ENCODE measurements around the gene PRLR. TPM values are rescaled to one million over a fixed set of nuclear protein-coding genes. Genes with fewer than 3 reads are reported as not detected.

Gene PRLR
- total and polyA plus RNA-seq, 2 of the 13 experiments (the other 11 are each of a cell fraction or from before 2014, with no cell fraction given), result 12.2 to 13.3 TPM

- 99% methylated on average over 5 of the region's 6 CpGs for WGBS (ENCODE audit: low lambda C conversion rate)
- DNase-seq (ENCODE audit: low spot score), result no peak
- BruUV-seq (replicated peaks), result no TSS peak
Observed at GRCh38 chr5:35081134-35081533, 149.2 kb downstream of the PRLR start.

DNA sequence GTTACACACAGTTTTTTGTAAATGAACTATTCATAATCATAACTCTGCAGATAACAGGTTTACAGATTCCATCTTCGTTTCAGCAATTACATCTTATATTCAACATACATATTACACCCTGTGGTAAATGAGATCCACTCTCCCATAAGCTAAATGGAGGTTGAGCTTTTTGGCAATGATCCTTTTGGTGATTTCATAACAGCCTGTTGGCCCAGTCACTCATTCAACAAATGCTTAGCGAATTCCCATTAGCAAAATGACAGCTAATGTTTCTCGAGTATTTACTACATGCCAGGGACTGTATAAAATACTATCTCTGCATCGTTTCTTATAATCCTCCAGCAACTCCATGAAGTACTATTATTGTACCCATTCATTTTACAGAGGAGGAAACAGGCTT is 157.1 kb downstream of the PRLR start:
- Histone ChIP-seq H3K9ac (ENCODE audit: insufficient read depth, low read depth, low read length) (no peak overlapping the region), H2AFZ (ENCODE audit: low read length) (no peak overlapping the region), H3K79me2 (ENCODE audit: insufficient read depth, low read length) (no peaks in the 10 kb centered on the region), H3K4me2 (ENCODE audit: low read depth, low read length) (no peak overlapping the region), H3K4me1 (ENCODE audit: insufficient read depth, low read length) (no peaks in the 10 kb centered on the region), H4K20me1 (ENCODE audit: insufficient read depth, low read length) (no peaks in the 10 kb centered on the region), H3K4me3 (replicated peaks in 1 of 3; ENCODE audit: insufficient read depth in 1 of 3, low read depth in 2 of 3, low read length in 3 of 3) (no peak overlapping the region), H3K27me3 (ENCODE audit: control insufficient read depth in 1 of 2, insufficient read depth in 2 of 2, low read length in 2 of 2) (no peaks in the 10 kb centered on the region), H3K36me3 (replicated peaks in 1 of 2; ENCODE audit: control insufficient read depth in 1 of 2, insufficient read depth in 2 of 2, low read length in 2 of 2) (no peaks in the 10 kb centered on the region), H3K9me3 (ENCODE audit: low read length) (no peaks in the 10 kb centered on the region), H3K27ac (ENCODE audit: extremely low read length, insufficient read depth, low read length) (no peak overlapping the region)
- BruUV-seq (replicated peaks), result no TSS peak
- in situ Hi-C loops (cut with HindIII; ENCODE audit: extremely low pct_ligation_motif_present, low pct_unique_long_range_greater_than_20kb) (no loop called here), intact Hi-C loops (cut with micrococcal nuclease; ENCODE audit: unreplicated experiment) (no loop called here)
- WGBS (ENCODE audit: low lambda C conversion rate), result 86% methylated on average over 4 of the region's 4 CpGs
- ChIA-PET POLR2A (no interaction called here), CTCF (ENCODE audit: low intra/inter-chr PET ratio, low total read pairs) (no interaction called here)
- ATAC-seq, result no peak
- DNase-seq (ENCODE audit: low spot score), result no peak
- no peak for FAIRE-seq
- no peak for TF ChIP-seq RXRA (CRISPR knock-in tag; IDR thresholded peaks at IDR 0.05)
- TF ChIP-seq BRCA1 (CRISPR knock-in tag; IDR thresholded peaks at IDR 0.05), result no peak
- no peak for TF ChIP-seq PATZ1 (CRISPR knock-in tag; IDR thresholded peaks at IDR 0.05)
- TF ChIP-seq THAP7 (CRISPR knock-in tag; IDR thresholded peaks at IDR 0.05), result no peak

More at GRCh38 chr5:35081134-35081533, 149.2 kb downstream of the PRLR start:
- intact Hi-C loops (cut with micrococcal nuclease; ENCODE audit: unreplicated experiment), result no loop called here
- no peaks in the 10 kb centered on the region for H3K9me3 ChIP-seq (ENCODE audit: low read length)
- FAIRE-seq (no peak), ATAC-seq (no peak)
- TF ChIP-seq, protein P1, sequence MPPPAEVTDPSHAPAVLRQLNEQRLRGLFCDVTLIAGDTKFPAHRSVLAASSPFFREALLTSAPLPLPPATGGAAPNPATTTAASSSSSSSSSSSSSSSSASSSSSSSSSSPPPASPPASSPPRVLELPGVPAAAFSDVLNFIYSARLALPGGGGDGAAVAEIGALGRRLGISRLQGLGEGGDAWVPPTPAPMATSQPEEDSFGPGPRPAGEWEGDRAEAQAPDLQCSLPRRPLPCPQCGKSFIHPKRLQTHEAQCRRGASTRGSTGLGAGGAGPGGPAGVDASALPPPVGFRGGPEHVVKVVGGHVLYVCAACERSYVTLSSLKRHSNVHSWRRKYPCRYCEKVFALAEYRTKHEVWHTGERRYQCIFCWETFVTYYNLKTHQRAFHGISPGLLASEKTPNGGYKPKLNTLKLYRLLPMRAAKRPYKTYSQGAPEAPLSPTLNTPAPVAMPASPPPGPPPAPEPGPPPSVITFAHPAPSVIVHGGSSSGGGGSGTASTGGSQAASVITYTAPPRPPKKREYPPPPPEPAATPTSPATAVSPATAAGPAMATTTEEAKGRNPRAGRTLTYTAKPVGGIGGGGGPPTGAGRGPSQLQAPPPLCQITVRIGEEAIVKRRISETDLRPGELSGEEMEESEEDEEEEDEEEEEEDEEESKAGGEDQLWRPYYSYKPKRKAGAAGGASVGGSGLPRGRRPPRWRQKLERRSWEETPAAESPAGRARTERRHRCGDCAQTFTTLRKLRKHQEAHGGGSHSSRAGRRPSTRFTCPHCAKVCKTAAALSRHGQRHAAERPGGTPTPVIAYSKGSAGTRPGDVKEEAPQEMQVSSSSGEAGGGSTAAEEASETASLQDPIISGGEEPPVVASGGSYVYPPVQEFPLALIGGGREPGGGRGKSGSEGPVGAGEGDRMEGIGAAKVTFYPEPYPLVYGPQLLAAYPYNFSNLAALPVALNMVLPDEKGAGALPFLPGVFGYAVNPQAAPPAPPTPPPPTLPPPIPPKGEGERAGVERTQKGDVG (CRISPR knock-in tag; IDR thresholded peaks at IDR 0.05; ENCODE audit: borderline replicate concordance), result no peak
- in situ Hi-C loops (cut with HindIII; ENCODE audit: extremely low pct_ligation_motif_present, low pct_unique_long_range_greater_than_20kb), result no loop called here
- ChIA-PET CTCF (ENCODE audit: low intra/inter-chr PET ratio, low total read pairs) (no interaction called here), POLR2A (no interaction called here)
- no peak overlapping the region for H3K9ac ChIP-seq (ENCODE audit: insufficient read depth, low read depth, low read length)
- no peak overlapping the region for H3K4me3 ChIP-seq (replicated peaks in 1 of 3; ENCODE audit: insufficient read depth in 1 of 3, low read depth in 2 of 3, low read length in 3 of 3)
- H4K20me1 ChIP-seq (ENCODE audit: insufficient read depth, low read length), result no peaks in the 10 kb centered on the region
- H2AFZ ChIP-seq (ENCODE audit: low read length), result no peak overlapping the region
- H3K27ac ChIP-seq (ENCODE audit: extremely low read length, insufficient read depth, low read length), result no peak overlapping the region
- H3K27me3 ChIP-seq (ENCODE audit: control insufficient read depth in 1 of 2, insufficient read depth in 2 of 2, low read length in 2 of 2), result no peaks in the 10 kb centered on the region
- H3K4me1 ChIP-seq (ENCODE audit: insufficient read depth, low read length), result peaks cover 6% of the 10 kb centered on the region; the same call in 1 of the 2 replicates
- no peak overlapping the region for H3K4me2 ChIP-seq (ENCODE audit: low read depth, low read length)
- peaks cover 2 to 8% of the 10 kb centered on the region in 2 experiments; a peak in 1 of 5 replicates for H3K36me3 ChIP-seq (replicated peaks in 1 of 2; ENCODE audit: control insufficient read depth in 1 of 2, insufficient read depth in 2 of 2, low read length in 2 of 2)
- H3K79me2 ChIP-seq (ENCODE audit: insufficient read depth, low read length), result no peaks in the 10 kb centered on the region
